ENCODE results near the gene CCDC183. TPM values are rescaled to one million over a fixed set of nuclear protein-coding genes. Genes with fewer than 3 reads are reported as not detected.

Gene CCDC183
- total and polyA plus RNA-seq, 10 of the 15 experiments (the other 5 are each of a cell fraction or from before 2014, with no cell fraction given), result 0.04 to 1.2 (median 0.55) TPM; not detected in 5

DNA sequence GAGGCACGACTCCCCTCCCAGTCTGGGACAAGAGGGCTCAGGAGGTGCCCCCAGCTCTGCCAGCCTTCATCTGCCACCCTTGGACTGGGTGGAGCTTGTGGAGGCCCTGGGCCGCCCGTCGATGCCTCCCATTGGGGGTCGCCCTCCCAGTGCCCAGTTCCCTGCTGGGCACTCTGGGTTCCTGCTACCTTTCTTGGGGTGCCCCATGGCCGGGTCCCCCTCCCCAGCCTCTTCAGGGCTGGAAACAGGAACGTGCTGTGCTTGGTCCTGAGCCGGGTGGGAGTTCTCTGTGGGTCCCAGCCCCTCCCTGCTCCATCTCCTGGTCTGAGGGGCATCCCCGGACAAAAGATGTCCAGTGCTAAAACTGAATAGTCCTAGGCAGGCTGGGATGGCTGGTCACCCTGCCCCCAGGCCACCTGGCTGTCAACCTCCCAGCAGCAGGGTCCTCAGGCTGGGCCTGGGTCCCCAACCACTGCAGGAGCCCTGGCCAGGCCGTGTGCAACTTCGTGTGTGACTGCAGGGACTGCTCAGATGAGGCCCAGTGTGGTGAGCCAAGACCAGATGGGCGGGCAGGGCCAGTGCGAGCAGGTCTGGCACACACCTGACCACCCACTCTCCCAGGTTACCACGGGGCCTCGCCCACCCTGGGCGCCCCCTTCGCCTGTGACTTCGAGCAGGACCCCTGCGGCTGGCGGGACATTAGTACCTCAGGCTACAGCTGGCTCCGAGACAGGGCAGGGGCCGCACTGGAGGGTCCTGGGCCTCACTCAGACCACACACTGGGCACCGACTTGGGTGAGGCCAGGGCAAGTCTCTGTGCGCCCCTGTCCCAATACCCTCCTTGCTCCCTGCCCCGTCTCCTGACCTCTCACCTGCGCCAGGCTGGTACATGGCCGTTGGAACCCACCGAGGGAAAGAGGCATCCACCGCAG, 56.8 kb downstream of the CCDC183 start:
- WGBS (ENCODE audit: insufficient coverage, insufficient replicate concordance, low lambda C conversion rate, missing lambda C conversion rate), result 77% methylated on average over 29 of the region's 29 CpGs
- Histone ChIP-seq H4K20me1 (ENCODE audit: control insufficient read depth, insufficient read depth) (no peaks in the 10 kb centered on the region; the same call in 1 of the 2 replicates), H3K4me3 (no peak overlapping the region), H3K4me2 (ENCODE audit: control insufficient read depth, insufficient read depth) (no peak overlapping the region), H3K4me1 (ENCODE audit: control insufficient read depth, insufficient read depth, low read length) (peaks cover 7% of the 10 kb centered on the region), H3K36me3 (ENCODE audit: control insufficient read depth in 2 of 2, insufficient read depth in 2 of 2, low read length in 1 of 2) (peaks cover 4 to 8% of the 10 kb centered on the region in 2 experiments; a peak in 3 of 4 replicates), H3K9me3 (replicated peaks; ENCODE audit: control insufficient read depth, insufficient read depth, low read length) (no peaks in the 10 kb centered on the region), H2AFZ (ENCODE audit: control insufficient read depth, low read depth, low read length) (no peak overlapping the region), H3K79me2 (ENCODE audit: control insufficient read depth, insufficient read depth, low read length) (peaks cover 10% of the 10 kb centered on the region; the same call in 1 of the 2 replicates), H3K27ac (ENCODE audit: control insufficient read depth, insufficient read depth) (no peak overlapping the region), H3K9ac (ENCODE audit: control insufficient read depth, insufficient read depth, low read length) (no peak overlapping the region), H3K27me3 (replicated peaks in 1 of 2; ENCODE audit: control insufficient read depth in 2 of 2, insufficient read depth in 2 of 2, low read length in 1 of 2) (no peaks in the 10 kb centered on the region)
- ChIA-PET POLR2A (no interaction called here), CTCF (no interaction called here), SMC1A (ENCODE audit: uncharacterized antibody, unreplicated experiment) (no interaction called here), RAD21 (ENCODE audit: unreplicated experiment) (no interaction called here)
- TF ChIP-seq, protein P1, sequence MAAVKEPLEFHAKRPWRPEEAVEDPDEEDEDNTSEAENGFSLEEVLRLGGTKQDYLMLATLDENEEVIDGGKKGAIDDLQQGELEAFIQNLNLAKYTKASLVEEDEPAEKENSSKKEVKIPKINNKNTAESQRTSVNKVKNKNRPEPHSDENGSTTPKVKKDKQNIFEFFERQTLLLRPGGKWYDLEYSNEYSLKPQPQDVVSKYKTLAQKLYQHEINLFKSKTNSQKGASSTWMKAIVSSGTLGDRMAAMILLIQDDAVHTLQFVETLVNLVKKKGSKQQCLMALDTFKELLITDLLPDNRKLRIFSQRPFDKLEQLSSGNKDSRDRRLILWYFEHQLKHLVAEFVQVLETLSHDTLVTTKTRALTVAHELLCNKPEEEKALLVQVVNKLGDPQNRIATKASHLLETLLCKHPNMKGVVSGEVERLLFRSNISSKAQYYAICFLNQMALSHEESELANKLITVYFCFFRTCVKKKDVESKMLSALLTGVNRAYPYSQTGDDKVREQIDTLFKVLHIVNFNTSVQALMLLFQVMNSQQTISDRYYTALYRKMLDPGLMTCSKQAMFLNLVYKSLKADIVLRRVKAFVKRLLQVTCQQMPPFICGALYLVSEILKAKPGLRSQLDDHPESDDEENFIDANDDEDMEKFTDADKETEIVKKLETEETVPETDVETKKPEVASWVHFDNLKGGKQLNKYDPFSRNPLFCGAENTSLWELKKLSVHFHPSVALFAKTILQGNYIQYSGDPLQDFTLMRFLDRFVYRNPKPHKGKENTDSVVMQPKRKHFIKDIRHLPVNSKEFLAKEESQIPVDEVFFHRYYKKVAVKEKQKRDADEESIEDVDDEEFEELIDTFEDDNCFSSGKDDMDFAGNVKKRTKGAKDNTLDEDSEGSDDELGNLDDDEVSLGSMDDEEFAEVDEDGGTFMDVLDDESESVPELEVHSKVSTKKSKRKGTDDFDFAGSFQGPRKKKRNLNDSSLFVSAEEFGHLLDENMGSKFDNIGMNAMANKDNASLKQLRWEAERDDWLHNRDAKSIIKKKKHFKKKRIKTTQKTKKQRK (IDR thresholded peaks at IDR 0.05; ENCODE audit: low read depth, low read length), result no peak
- peak; percentile 34; the same call in 1 of the 2 replicates for TF ChIP-seq POLR2A (IDR thresholded peaks at IDR 0.05; ENCODE audit: low read depth, low read length)
- no peak for ATAC-seq
- DNase-seq (ENCODE audit: low read depth, low spot score), result no peak
- no peak for FAIRE-seq
- in situ Hi-C loops (cut with MboI) (no loop called here), intact Hi-C loops (cut with micrococcal nuclease; ENCODE audit: unreplicated experiment) (loop anchor here (5.0 kb wide), 1 partner anchor 89 kb away; the partner anchor contains the start of gene FBXW5)
- BruUV-seq (replicated peaks), result no TSS peak
